ENCODE data around the gene GHSR.

DNA sequence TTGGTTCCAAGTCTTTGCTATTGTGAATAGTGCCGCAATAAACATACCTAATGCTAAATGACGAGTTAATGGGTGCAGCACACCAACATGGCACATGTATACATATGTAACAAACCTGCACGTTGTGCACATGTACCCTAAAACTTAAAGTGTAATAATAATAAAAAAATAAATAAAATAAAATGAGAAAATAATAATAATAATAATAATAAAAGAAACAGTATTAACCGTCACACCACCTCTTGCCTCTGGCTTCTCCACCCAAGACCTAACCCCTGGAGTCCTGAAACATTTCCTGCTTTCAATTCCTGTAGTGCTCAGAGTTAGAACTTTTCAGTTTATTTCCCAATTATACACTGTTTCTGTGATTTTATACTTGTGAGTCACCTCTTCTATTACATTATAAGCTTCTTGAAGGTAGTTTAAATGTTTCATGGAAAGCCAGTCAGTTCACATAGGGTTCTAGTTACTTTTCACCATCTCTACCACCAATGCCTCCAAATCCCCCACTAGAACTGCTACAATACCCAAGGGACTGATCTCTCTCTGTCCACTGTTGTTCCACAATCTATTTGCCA, 18.4 kb upstream of the GHSR start:
- TF ChIP-seq CTCF (IDR thresholded peaks at IDR 0.05 in 8 of 11, conservative IDR thresholded peaks at IDR 0.05 in 3 of 11) (no peak), POLR2A (IDR thresholded peaks at IDR 0.05) (no peak), POLR2AphosphoS5 (IDR thresholded peaks at IDR 0.05) (no peak)
